Measurements from ENCODE around the gene FAM53A. TPM values are rescaled to one million over a fixed set of nuclear protein-coding genes. Genes with fewer than 3 reads are reported as not detected.

The FAM53A gene
- polyA plus RNA-seq, 2 donors, result 1.2 to 1.3 TPM

GRCh38 chr4:1599026-1599481 is 85.1 kb downstream of the FAM53A start:
- Histone ChIP-seq H3K27ac (ENCODE audit: low read depth in 2 of 2, low read length in 1 of 2) (no peak overlapping the region), H3K9me3 (ENCODE audit: control insufficient read depth in 2 of 2, insufficient read depth in 1 of 2, low read depth in 1 of 2, low read length in 1 of 2) (no peaks in the 10 kb centered on the region), H3K4me1 (ENCODE audit: control insufficient read depth in 2 of 2, insufficient read depth in 2 of 2, low read length in 1 of 2) (peaks cover 0 to 6% of the 10 kb centered on the region in 2 donors), H3K4me3 (ENCODE audit: low read depth in 1 of 2, low read length in 2 of 2) (no peak overlapping the region), H3K27me3 (ENCODE audit: control insufficient read depth in 1 of 2, insufficient read depth in 2 of 2, low read length in 2 of 2) (no peaks in the 10 kb centered on the region), H3K36me3 (ENCODE audit: control insufficient read depth in 2 of 2, insufficient read depth in 2 of 2, low read length in 1 of 2) (no peaks in the 10 kb centered on the region)
- 72 to 76% methylated on average over 29 to 30 of the region's 30 CpGs for WGBS, 2 donors

GRCh38 chr4:1598206-1599025 is 85.7 kb downstream of the FAM53A start:
- Histone ChIP-seq H3K9me3 (ENCODE audit: control insufficient read depth in 2 of 2, insufficient read depth in 1 of 2, low read depth in 1 of 2, low read length in 1 of 2) (no peaks in the 10 kb centered on the region), H3K4me3 (ENCODE audit: low read depth in 1 of 2, low read length in 2 of 2) (no peak overlapping the region), H3K27ac (ENCODE audit: low read depth in 2 of 2, low read length in 1 of 2) (no peak overlapping the region), H3K27me3 (ENCODE audit: control insufficient read depth in 1 of 2, insufficient read depth in 2 of 2, low read length in 2 of 2) (no peaks in the 10 kb centered on the region), H3K4me1 (ENCODE audit: control insufficient read depth in 2 of 2, insufficient read depth in 2 of 2, low read length in 1 of 2) (no peaks in the 10 kb centered on the region), H3K36me3 (ENCODE audit: control insufficient read depth in 2 of 2, insufficient read depth in 2 of 2, low read length in 1 of 2) (no peaks in the 10 kb centered on the region)
- 88 to 89% methylated on average over 42 of the region's 42 CpGs for WGBS, 2 donors

- Histone ChIP-seq H3K27ac (ENCODE audit: low read depth in 2 of 2, low read length in 1 of 2) (no peak overlapping the region), H3K9me3 (ENCODE audit: control insufficient read depth in 2 of 2, insufficient read depth in 1 of 2, low read depth in 1 of 2, low read length in 1 of 2) (peaks cover 0 to 2% of the 10 kb centered on the region in 2 donors), H3K27me3 (ENCODE audit: control insufficient read depth in 1 of 2, insufficient read depth in 2 of 2, low read length in 2 of 2) (no peaks in the 10 kb centered on the region), H3K36me3 (ENCODE audit: control insufficient read depth in 2 of 2, insufficient read depth in 2 of 2, low read length in 1 of 2) (no peaks in the 10 kb centered on the region), H3K4me1 (ENCODE audit: control insufficient read depth in 2 of 2, insufficient read depth in 2 of 2, low read length in 1 of 2) (no peaks in the 10 kb centered on the region), H3K4me3 (ENCODE audit: low read depth in 1 of 2, low read length in 2 of 2) (no peak overlapping the region)
- WGBS, 2 donors, result 90 to 91% methylated on average over 25 to 26 of the region's 26 CpGs
These were observed 86.8 kb downstream of the FAM53A start for GRCh38 chr4:1597021-1597931.

- Histone ChIP-seq H3K27ac (ENCODE audit: low read depth in 2 of 2, low read length in 1 of 2) (no peak overlapping the region), H3K27me3 (ENCODE audit: control insufficient read depth in 1 of 2, insufficient read depth in 2 of 2, low read length in 2 of 2) (no peaks in the 10 kb centered on the region), H3K4me1 (ENCODE audit: control insufficient read depth in 2 of 2, insufficient read depth in 2 of 2, low read length in 1 of 2) (no peaks in the 10 kb centered on the region), H3K9me3 (ENCODE audit: control insufficient read depth in 2 of 2, insufficient read depth in 1 of 2, low read depth in 1 of 2, low read length in 1 of 2) (peaks cover 3 to 9% of the 10 kb centered on the region in 2 donors), H3K4me3 (ENCODE audit: low read depth in 1 of 2, low read length in 2 of 2) (no peak overlapping the region), H3K36me3 (ENCODE audit: control insufficient read depth in 2 of 2, insufficient read depth in 2 of 2, low read length in 1 of 2) (no peaks in the 10 kb centered on the region)
- WGBS, 2 donors, result 90% methylated on average over 16 of the region's 16 CpGs
These were observed 87.7 kb downstream of the FAM53A start for GRCh38 chr4:1596393-1596792.

- 88 to 91% methylated on average over 10 of the region's 10 CpGs for WGBS, 2 donors
- no peak overlapping the region for H3K27ac ChIP-seq (ENCODE audit: low read depth in 2 of 2, low read length in 1 of 2)
- H3K4me3 ChIP-seq (ENCODE audit: low read depth in 1 of 2, low read length in 2 of 2), result no peak overlapping the region
- no peaks in the 10 kb centered on the region for H3K27me3 ChIP-seq (ENCODE audit: control insufficient read depth in 1 of 2, insufficient read depth in 2 of 2, low read length in 2 of 2)
- no peaks in the 10 kb centered on the region for H3K4me1 ChIP-seq (ENCODE audit: control insufficient read depth in 2 of 2, insufficient read depth in 2 of 2, low read length in 1 of 2)
- H3K36me3 ChIP-seq (ENCODE audit: control insufficient read depth in 2 of 2, insufficient read depth in 2 of 2, low read length in 1 of 2), result no peaks in the 10 kb centered on the region
- H3K9me3 ChIP-seq (ENCODE audit: control insufficient read depth in 2 of 2, insufficient read depth in 1 of 2, low read depth in 1 of 2, low read length in 1 of 2), result peaks cover 4 to 12% of the 10 kb centered on the region in 2 donors
These were observed 88.3 kb downstream of the FAM53A start for GRCh38 chr4:1595789-1596325.

- Histone ChIP-seq H3K4me1 (ENCODE audit: control insufficient read depth in 2 of 2, insufficient read depth in 2 of 2, low read length in 1 of 2) (no peaks in the 10 kb centered on the region), H3K36me3 (ENCODE audit: control insufficient read depth in 2 of 2, insufficient read depth in 2 of 2, low read length in 1 of 2) (no peaks in the 10 kb centered on the region), H3K27me3 (ENCODE audit: control insufficient read depth in 1 of 2, insufficient read depth in 2 of 2, low read length in 2 of 2) (no peaks in the 10 kb centered on the region), H3K9me3 (ENCODE audit: control insufficient read depth in 2 of 2, insufficient read depth in 1 of 2, low read depth in 1 of 2, low read length in 1 of 2) (peaks cover 4 to 14% of the 10 kb centered on the region in 2 donors), H3K27ac (ENCODE audit: low read depth in 2 of 2, low read length in 1 of 2) (no peak overlapping the region), H3K4me3 (ENCODE audit: low read depth in 1 of 2, low read length in 2 of 2) (no peak overlapping the region)
- 71% methylated on average over 24 of the region's 24 CpGs for WGBS, 2 donors
These were observed 89.0 kb downstream of the FAM53A start for GRCh38 chr4:1594871-1595788.

- H3K27me3 ChIP-seq (ENCODE audit: control insufficient read depth in 1 of 2, insufficient read depth in 2 of 2, low read length in 2 of 2), result no peaks in the 10 kb centered on the region
- no peaks in the 10 kb centered on the region for H3K36me3 ChIP-seq (ENCODE audit: control insufficient read depth in 2 of 2, insufficient read depth in 2 of 2, low read length in 1 of 2)
- no peak overlapping the region for H3K27ac ChIP-seq (ENCODE audit: low read depth in 2 of 2, low read length in 1 of 2)
- H3K4me3 ChIP-seq (ENCODE audit: low read depth in 1 of 2, low read length in 2 of 2), result no peak overlapping the region
- no peaks in the 10 kb centered on the region for H3K4me1 ChIP-seq (ENCODE audit: control insufficient read depth in 2 of 2, insufficient read depth in 2 of 2, low read length in 1 of 2)
- peaks cover 4 to 14% of the 10 kb centered on the region in 2 donors for H3K9me3 ChIP-seq (ENCODE audit: control insufficient read depth in 2 of 2, insufficient read depth in 1 of 2, low read depth in 1 of 2, low read length in 1 of 2)
- 64 to 68% methylated on average over 22 to 23 of the region's 23 CpGs for WGBS, 2 donors
These were observed 90.2 kb downstream of the FAM53A start for GRCh38 chr4:1593881-1594345.

- no peaks in the 10 kb centered on the region for H3K36me3 ChIP-seq (ENCODE audit: control insufficient read depth in 2 of 2, insufficient read depth in 2 of 2, low read length in 1 of 2)
- WGBS, 2 donors, result 65 to 72% methylated on average over 19 of the region's 19 CpGs
- no peak overlapping the region for H3K27ac ChIP-seq (ENCODE audit: low read depth in 2 of 2, low read length in 1 of 2)
- peaks cover 4 to 15% of the 10 kb centered on the region in 2 donors for H3K9me3 ChIP-seq (ENCODE audit: control insufficient read depth in 2 of 2, insufficient read depth in 1 of 2, low read depth in 1 of 2, low read length in 1 of 2)
- no peaks in the 10 kb centered on the region for H3K4me1 ChIP-seq (ENCODE audit: control insufficient read depth in 2 of 2, insufficient read depth in 2 of 2, low read length in 1 of 2)
- H3K4me3 ChIP-seq (ENCODE audit: low read depth in 1 of 2, low read length in 2 of 2), result no peak overlapping the region
- no peaks in the 10 kb centered on the region for H3K27me3 ChIP-seq (ENCODE audit: control insufficient read depth in 1 of 2, insufficient read depth in 2 of 2, low read length in 2 of 2)
These were observed 90.7 kb downstream of the FAM53A start for GRCh38 chr4:1593458-1593857.

Measured in esophagus (tissue), 2 donors.